ENCODE results near the gene PDE4D.

Gene PDE4D

DNA sequence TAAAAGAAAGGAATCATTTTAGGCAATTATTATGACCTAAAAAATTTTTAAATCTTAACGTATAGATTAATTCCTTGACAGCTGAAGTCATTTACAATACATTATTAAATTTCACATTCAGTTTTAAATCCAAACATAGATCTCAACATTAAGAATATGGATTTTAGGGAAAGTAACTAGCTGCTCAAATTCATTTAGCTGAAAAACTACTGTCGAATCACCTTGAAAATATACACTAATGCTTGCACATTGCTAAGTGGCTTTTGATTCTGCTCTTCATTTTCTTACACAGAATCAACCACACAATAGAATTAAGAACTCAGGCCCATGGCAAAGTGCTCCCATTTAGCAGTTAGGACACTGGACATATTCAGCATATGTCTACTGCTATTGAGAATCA lies 856.5 kb downstream of the PDE4D start:
- FAIRE-seq (no peak), DNase-seq (ENCODE audit: low spot score) (no peak)

DNA sequence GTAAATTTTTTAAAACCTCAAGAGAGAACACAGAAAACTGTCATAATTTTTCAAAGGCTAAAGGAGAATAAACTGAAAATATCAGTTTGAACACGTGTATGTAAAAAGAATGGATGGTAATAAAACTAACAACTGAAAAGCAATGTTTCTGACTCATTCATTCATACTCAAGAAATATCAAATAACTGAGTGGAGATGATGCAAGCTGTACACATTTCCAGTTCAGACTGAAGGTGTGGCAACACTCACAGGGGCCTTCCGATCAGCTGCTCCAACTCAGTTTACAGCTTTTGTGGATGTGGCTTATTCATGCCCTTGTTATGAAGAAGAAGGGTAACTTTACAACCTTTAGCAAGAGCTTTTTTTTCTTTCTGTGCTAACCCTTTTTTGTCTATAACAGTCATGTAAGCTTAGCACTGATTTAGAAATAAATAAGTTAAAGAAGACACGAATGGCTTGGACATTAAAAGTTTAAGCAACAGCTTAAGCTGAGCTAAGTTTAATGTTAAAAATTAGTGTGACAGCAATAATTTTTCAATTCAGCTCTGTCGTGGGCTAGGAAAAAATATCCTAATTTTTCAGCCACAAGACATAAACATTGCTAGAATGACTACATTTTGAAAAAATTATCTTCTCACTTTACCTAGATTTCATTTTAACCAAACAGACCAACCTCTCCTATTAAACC lies 857.1 kb downstream of the PDE4D start:
- peak; percentile 37 for DNase-seq (ENCODE audit: low spot score)
- no peak for FAIRE-seq

DNA sequence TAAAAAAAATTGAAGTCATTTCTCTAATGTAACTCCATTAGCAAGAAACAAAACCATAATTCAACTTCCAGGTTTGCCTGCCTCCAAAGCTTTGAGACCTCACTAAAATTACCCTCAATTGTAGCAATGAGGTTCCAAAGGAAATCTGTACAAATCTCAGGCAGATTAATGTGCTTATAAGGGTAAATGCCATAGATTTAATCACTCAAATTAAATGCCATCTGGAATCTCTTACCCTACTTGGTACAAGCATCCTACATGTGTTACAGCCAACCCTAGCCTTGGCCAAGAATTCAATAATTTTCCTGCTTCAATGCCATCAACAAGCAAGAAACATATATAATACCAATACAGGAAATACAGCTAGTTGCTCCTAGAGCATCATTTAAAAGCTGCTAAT lies 857.8 kb downstream of the PDE4D start:
- FAIRE-seq, result no peak
- no peak for DNase-seq (ENCODE audit: low spot score)

DNA sequence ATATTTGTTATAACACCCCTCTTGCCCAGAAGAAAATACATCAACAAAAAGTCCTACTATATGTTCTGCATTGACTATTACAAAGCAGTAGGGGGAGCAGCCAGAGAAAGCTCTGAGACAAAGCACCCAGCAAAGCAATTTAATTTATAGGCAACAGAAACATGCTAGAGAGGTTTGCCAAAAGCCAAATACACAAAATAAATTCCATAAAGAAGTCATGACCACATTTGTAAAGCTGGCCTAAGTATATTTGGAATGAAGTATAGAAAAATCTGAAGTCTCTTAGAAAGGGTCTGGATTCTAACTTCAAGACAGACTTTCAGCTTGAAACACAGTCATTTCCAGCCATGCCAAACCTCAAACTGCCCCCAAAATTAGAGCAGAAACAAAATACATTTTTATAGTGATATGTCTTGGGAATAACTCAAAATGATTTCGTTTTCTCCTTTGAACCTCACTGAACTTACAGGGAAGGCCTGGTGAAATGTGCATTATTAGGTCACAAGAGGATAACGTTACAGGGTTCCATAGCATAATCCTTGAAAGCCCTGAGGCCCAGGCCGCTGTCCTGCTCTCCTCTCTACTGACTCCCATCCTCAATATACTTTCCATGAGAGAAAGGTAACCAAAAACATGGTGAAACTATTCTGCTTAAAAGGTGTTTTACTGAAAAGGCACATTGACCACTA lies 858.9 kb downstream of the PDE4D start:
- FAIRE-seq (no peak), DNase-seq (ENCODE audit: low spot score) (peak; percentile 17)

DNA sequence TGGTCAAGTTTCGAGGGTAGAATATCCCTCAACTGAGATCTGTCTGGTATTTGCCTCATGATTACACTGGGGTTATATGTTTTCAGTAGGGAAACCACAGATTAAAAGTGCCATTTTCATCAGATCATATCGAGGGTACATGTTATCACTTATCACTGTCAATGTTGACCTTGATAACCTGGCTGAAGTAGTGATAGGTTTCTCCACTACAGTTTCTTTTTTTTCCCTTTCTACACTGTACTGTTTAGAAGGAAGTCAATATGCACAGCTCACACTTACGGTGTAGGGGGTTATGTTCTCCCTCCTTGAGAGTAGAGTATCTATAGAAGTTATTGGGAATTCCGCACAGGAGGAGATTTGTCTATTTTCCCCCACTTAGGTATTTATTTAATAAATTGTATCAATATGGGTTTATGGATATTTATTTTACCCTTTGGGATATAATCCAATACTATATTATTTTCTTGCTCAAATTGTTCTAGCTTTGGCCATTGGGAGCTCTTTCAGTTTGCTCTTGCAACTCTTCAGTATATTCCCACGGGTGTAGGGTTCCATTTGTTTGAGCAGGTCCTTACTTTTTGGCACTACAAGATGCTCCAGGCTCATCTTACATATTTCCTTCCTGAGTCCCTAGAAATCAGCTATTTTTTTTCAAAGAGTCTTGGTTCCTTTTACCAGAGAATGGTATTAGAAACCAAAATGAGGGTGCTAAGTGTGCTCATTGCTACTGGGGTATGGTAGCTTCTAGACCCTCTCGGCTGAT lies 866.2 kb downstream of the PDE4D start:
- no peak for DNase-seq (ENCODE audit: low spot score)
- FAIRE-seq, result no peak

DNA sequence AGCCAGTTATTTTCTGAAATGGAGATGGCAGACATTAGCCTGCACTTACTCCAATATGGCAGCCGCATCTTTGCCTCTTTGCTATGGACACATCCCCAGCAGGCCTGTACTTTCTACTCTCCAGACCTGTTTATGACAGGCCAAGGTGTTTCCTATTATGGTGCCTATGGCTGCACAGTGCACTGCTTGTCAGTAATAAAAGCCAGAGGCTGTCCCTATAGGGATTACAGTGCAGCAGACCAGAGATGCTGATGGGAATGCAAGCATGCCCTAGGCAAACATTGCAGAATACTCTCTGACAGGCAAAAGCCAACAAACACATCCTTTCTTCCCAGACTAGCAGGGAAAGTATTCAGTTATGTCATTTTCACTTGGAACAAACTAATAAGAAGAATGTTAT lies 867.8 kb downstream of the PDE4D start:
- DNase-seq (ENCODE audit: low spot score), result no peak
- no peak for FAIRE-seq

DNA sequence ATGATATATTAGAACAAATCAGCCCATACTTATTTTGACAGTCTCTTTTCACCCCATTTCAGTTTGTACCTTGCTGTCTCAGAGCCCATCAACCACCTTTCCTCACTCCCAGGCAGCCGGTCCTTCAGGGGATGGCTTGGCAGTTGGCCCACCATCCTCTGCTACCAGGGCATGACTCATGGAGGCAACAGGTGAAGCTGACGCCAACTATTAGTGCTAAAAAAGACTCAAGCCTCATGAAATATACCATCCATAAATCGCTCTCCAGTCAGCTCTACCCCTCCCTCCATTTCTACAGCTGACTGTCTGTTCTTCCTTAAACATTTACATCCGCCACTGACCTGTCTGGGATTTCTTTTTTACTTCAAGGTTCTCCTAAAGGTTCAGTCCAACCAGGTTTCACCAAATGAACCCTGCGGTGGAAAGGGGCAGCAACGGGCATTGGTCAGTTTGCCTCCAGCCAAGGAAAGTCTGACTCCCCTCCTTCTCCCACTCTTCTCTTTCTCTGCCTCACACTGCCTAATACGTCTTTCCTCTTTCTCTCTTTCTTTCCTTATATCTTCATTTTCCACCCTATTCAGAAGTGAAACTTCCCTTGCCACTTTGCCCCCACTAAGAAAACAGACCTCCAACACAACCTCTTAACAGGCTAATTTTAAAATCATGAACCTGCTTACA lies 871.5 kb downstream of the PDE4D start:
- no peak for DNase-seq (ENCODE audit: low spot score)
- FAIRE-seq, result no peak

DNA sequence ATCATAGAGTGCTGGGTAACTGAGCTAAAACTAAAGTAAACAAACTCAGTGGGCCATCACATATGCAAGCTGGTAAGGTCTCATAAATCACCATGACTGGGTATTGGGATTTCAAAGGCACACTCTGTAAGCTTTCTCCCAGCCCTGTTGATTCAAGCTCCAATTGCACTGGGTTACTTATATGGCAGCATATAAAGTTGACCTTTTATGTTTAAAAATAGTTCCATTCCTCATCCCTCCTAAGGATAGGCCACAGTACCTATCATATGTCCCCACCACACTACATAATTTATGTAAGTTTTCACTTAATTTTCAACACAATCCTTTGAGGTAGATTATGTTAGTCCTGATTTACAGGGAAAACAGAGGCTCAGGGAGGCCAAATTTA lies 872.2 kb downstream of the PDE4D start:
- FAIRE-seq (no peak), DNase-seq (ENCODE audit: low spot score) (no peak)

DNA sequence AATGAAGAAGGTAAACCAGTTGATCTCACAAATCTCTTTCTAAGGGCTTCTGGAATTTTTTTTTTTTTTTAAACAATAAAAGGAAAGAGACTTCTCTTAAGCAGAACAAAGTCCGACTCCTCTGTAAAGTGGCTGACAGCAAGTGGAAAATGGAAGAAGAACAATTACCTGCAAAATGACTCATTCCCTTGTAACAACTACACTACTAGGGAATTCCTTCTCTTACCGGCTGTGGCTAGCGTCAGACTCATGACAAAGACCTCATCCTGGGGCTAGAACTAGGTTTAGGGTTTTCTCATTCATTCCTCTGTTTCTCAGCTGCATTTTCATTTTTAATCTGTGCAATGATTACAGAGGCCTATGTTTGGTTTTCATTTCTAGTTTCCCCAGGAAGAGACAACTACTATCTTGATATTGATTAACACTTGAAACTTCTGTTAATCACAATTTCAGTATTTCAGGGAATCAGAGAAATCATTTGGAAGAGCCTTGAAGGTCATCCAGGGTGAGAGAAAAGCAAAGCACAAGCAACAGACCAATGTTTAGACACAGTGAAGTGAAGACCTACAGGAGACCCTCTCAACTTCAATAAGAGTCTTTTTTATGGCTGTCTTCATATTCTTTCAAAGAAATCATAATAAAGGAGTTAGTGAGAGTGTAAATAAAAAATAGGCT lies 872.8 kb downstream of the PDE4D start:
- DNase-seq (ENCODE audit: low spot score) (peak; percentile 38), FAIRE-seq (peak; percentile 35)

DNA sequence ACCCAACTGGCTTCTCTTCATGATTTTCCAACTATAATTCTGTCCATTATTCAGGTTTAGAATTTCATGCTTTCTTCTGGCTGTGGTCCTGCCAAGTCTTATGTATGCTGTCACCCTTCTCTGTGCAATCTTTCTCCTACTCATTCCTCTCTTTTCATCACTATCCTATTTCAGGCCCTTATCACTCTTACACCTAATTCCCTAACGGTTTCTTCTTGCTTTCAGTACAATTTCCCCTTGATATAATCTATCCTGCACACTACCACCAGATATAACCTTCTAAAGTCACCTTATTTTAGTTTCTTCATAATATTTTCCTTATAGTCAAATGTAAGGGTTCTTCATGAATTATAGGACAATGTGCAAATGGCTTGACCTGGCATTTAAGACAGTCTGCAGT lies 874.4 kb downstream of the PDE4D start:
- no peak for DNase-seq (ENCODE audit: low spot score)
- no peak for FAIRE-seq

DNA sequence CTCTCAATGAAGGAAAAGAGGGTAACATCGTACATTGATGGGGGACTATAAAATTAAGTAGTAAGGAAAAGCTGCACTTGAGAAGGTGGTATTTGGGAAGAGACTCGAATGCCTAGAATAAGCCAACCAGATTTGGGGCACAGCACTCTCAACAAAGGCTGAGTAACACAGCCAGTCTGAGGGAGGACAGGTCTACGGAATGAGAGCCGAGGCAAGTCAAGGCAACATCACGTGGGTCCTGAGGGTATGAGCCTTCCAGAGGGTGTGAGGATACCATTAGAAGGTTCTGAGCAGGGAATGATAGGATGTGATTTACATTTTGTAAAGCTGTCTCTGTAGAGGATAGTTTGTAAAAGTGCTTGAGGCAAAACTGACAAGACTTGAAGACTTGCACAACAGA lies 876.6 kb downstream of the PDE4D start:
- FAIRE-seq (no peak), DNase-seq (ENCODE audit: low spot score) (no peak)

DNA sequence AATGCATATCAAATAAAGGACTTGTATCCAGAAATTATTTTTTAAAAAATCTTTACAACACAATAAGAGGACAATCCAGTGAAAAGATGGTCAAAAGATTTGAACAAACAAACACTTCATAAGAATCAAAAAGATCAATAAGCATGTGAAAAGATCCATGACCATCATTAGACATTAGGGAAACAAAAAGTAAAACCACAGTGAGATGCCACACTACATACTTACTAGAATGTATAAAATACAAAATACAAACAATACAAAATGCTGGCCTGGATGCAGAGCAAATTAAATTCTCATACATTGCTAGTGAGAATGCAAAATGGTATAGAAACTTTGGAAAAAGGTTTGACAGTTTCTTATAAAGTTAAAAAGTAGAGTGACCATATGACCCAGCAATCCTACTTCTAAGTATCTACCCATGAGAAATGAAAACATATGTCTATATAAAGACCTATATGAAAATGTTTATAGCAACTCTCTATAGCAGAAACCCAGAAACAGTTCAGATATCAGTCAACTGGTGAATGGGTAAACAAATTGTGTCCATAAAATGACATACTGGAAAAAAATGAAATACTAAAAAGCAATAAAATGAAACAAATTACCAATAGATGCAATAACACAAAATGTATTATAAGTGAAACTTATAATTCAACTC lies 884.6 kb downstream of the PDE4D start:
- FAIRE-seq (no peak), DNase-seq (ENCODE audit: low spot score) (no peak)

DNA sequence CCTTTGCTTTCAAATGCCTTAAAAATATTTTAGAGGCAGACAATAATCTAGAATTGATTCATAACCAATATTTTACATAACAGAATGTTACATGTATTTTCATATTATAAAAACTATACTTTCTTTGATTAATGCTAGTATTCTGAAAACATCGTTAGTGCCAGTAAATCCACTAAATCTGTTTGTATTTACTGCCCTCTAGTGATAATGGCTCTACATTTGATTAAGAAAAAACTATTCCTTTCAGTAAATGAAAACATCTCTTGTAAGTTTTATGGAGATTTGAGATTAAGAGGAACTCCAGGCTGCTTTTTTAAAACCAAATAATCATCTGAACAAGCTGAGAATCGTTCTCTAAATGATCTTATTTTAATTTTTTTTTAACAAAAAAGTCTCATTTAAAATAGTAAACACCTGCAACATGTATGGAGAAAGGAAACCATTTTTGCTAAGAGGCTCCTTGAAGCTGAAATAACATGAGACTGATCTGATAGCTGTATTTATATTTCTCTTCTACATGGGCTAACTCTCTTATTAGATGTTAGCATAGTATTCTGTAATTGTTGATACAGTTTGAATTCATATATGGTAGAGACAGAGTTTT lies 886.0 kb downstream of the PDE4D start:
- FAIRE-seq (peak; percentile 60), DNase-seq (ENCODE audit: low spot score) (peak; percentile 8)

DNA sequence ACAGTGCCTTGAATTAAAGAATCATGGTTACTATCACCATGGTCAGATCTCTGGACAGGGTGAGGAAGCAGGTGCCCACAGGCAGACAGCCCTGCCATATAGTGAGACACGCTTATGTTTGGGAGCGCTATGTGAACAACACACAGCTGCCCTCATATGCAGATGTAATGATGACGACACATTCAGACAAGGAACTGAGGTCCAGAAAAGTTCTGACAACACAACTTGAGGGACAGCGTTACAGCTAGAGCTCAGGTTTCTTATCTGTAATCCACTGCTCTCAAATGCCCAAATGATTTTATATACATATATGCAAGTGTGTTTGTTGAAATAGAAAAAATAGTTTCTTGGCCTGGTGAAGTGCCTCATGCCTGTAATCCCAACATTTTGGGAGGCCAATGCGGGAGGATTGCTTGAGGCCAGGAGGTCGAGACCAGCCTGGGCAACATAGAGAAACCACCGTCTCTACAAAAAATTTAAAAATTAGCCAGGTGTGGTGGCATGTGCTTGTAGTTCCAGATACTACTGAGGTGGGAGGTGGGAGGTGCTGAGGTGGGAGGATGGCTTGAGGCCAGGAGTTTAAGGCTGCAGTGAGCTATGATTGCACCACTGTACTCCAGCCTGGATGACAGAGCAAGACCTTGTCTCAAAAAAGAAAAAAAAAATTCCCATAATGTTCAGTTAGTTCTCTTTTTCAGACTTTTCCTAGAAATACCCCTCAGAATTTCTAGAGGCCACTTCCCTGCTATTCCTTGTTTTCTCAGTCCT lies 887.4 kb downstream of the PDE4D start:
- FAIRE-seq (no peak), DNase-seq (ENCODE audit: low spot score) (no peak)

DNA sequence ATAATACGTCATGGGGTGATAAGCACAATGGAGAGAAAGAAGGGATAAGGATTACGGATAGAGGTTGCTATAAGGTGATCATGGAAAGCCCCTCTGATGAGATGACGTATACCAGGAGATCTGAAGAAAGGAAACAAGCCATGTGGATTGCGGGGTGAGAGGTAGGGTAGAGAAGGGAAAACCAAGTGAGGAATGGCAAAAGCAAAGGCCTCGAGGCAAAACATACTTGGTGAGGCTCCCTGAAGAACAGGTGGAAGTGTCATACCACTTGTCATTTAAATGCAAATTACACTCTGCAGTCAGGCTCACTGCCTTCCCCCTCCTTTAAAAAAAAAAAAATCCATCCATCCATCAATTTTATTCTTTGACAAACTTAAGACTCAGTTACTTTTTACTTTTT lies 889.9 kb downstream of the PDE4D start:
- DNase-seq (ENCODE audit: low spot score), result no peak
- no peak for FAIRE-seq

DNA sequence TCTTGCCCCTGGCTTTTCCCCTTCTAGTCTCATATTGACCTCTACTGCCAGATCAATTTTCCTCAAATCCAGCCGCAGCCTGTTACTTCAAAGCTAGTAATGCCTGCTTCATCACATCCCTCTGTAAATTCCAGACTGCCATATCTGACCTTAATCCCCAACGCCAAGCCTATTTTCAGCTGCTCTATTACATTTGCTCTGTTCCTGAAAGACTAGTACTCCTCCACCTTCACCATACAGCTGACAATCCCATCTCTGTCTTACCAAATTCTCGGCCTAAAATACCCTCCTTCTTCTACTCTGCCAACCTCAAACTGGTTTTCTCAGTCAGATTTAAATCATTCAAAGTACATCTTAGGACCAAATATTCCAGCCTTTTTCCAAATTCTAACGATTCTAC lies 890.4 kb downstream of the PDE4D start:
- DNase-seq (ENCODE audit: low spot score) (no peak), FAIRE-seq (no peak)

DNA sequence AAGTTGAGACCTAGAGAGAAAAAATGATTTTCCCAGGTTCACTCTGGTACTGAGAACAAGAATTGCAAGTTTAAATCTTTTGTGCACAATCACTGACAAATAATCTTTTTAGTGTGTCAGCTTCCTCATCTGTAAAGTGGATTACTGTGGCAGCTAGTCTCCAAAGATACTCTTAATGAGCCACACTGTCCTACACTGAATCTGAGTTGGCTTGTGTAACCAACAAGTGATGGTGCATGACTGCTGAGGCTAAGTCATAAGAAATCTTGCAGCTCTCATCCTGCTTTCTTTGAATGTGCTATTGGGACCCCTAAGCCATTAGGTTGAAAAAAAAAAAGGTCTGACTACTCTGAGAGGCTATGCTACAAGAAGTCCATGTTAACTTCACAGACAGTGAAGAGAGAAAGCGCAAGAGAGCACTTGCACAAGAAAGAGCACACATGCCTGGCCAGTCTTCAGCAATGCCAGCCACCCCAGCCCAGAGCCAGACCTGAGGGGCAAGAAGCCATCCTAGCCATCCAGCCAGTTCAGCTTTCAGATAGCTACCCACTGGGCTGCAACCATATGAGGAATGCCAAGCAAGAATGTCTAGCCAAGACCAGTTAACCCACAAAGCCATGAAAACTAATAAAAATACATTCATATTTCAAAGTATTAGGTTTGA lies 891.2 kb downstream of the PDE4D start:
- DNase-seq (ENCODE audit: low spot score), result no peak

DNA sequence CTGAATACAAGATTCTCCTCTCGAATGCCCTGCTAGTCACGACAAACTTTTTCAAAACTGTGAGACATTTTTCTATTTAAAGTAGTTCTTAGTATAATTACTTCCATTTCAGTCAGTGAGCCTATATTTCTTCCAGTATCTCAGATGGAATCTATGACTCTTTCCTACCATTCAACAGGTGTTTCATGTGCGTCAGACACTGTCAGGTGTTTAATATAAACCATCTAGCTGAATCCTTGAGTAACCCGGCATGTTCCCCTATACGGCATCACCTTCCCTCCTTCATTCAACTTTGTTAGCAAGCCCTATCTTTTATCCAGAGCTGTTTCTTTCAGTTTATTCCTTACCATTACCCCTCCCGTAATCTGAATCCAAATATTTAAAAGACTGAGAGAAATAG lies 891.8 kb downstream of the PDE4D start:
- FAIRE-seq, result no peak
- DNase-seq (ENCODE audit: low spot score), result no peak

More for the DNA sequence above, 891.2 kb downstream of the PDE4D start:
- no peak for FAIRE-seq

DNA sequence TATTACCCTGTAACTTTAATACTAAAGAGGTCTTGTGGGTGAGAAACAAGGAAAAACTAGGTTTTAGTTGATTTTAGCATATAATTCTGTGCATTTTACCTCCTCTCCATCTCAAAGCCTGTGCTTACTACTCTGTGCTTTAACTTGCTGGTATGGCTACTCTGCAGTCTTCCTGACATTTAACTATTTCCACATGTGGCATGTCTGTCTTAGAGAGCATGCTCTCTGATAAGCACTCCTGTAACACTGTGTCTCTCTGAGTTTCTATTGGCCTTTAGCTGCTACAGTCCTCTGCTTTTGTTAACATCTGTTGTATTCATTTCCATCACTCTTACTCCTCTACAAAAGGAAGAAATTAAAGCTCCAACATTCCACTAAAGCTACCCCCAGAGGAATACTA lies 892.4 kb downstream of the PDE4D start:
- FAIRE-seq (no peak), DNase-seq (ENCODE audit: low spot score) (no peak)

Data from RCC 7860 (cell line).